Fibroblast of lung (primary cell): Measurements from ENCODE around the gene PURB. TPM values are rescaled to one million over a fixed set of nuclear protein-coding genes. Genes with fewer than 3 reads are reported as not detected.

ENCODE experiments used
- DNase-seq, 2 donors: peaks; one replicate each; pipeline versions ENCODE4 v3.0.0 to v3.0.0-alpha.2; 2010; ENCODE audit warnings: low read depth in 2 of 2
- H2AFZ ChIP-seq: 2 replicates; pipeline ENCODE4 v1.5.1; 2012; ENCODE audit warnings: low read length, control low read depth, inconsistent platforms
- H3K27ac ChIP-seq: 2 replicates; pipeline ENCODE4 v1.5.1; 2011; ENCODE audit warnings: low read length, control low read depth; ENCODE audit not compliant: insufficient read depth
- H3K27me3 ChIP-seq: 2 replicates; pipeline ENCODE4 v1.5.1; 2011; ENCODE audit warnings: mild to moderate bottlenecking, low read length; ENCODE audit not compliant: control insufficient read depth, insufficient read depth
- H3K36me3 ChIP-seq: 2 replicates; pipeline ENCODE4 v1.5.1; 2011; ENCODE audit warnings: low read length; ENCODE audit not compliant: control insufficient read depth, insufficient read depth
- H3K4me1 ChIP-seq: 2 replicates; pipeline ENCODE4 v1.5.1; 2011; ENCODE audit warnings: low read length; ENCODE audit not compliant: control insufficient read depth, insufficient read depth; ENCODE audit errors: extremely low read depth
- H3K4me2 ChIP-seq: 2 replicates; pipeline ENCODE4 v1.5.1; 2011; ENCODE audit warnings: low read length, control low read depth; ENCODE audit not compliant: insufficient read depth; ENCODE audit errors: extremely low read depth
- H3K4me3 ChIP-seq, 4 experiments: fragments of 200-600 bp in 1 of 4; sonication (generic) in 1 of 4; replicated peaks in 1 of 4; 2 replicates each; pipeline ENCODE4 v1.5.1; 2011 to 2016; ENCODE audit warnings: low read length in 4 of 4, low read depth in 3 of 4, mild to moderate bottlenecking in 3 of 4, control low read depth in 2 of 4, inconsistent platforms in 1 of 4, mixed read lengths in 1 of 4; ENCODE audit not compliant: insufficient read depth in 1 of 4; ENCODE audit errors: control extremely low read depth in 1 of 4
- H3K79me2 ChIP-seq: 2 replicates; pipeline ENCODE4 v1.5.1; 2012; ENCODE audit warnings: mild to moderate bottlenecking, low read length, inconsistent platforms; ENCODE audit not compliant: control insufficient read depth, insufficient read depth
- H3K9ac ChIP-seq: 2 replicates; pipeline ENCODE4 v1.5.1; 2011; ENCODE audit warnings: mild to moderate bottlenecking, low read length, control low read depth; ENCODE audit not compliant: insufficient read depth
- H3K9me3 ChIP-seq: 2 replicates; pipeline ENCODE4 v1.5.1; 2012; ENCODE audit warnings: low read depth, low read length; ENCODE audit not compliant: control insufficient read depth, insufficient read depth
- H4K20me1 ChIP-seq: 2 replicates; pipeline ENCODE4 v1.5.1; 2011; ENCODE audit warnings: low read length; ENCODE audit not compliant: control insufficient read depth, insufficient read depth; ENCODE audit errors: extremely low read depth
- EZH2 ChIP-seq: IDR thresholded peaks from 2 replicates; pipeline ENCODE4 v1.5.1; 2012; ENCODE audit warnings: low read length, control low read depth, mild to moderate bottlenecking; ENCODE audit errors: missing control alignments
- polyA plus RNA-seq, 2 donors: library from polyadenylated mRNA; depleted of rRNA in 1 of 2; stranded (reverse) in 1 of 2; unstranded in 1 of 2; fragments of >200 nt; gene quantifications; 2 replicates each; pipeline ENCODE4 v1.2.1, GENCODE V29; 2011 to 2012; ENCODE audit warnings: missing spikeins in 1 of 2
- total RNA-seq: library from RNA; depleted of rRNA; stranded (reverse); fragments of >200 nt; gene quantifications from 2 replicates; pipeline ENCODE4 v1.2.1, GENCODE V29; 2014
- TF ChIP-seq, protein P1 (sequence below), 2 donors: IDR thresholded peaks in 1 of 2; conservative IDR thresholded peaks in 1 of 2; 1 replicate in 1 of 2; 2 replicates in 1 of 2; pipeline ENCODE4 v1.5.1; 2011 to 2012; ENCODE audit warnings: low read length in 2 of 2, control low read depth in 1 of 2, inconsistent platforms in 1 of 2, low read depth in 1 of 2, mild to moderate bottlenecking in 1 of 2

The PURB gene
- total and polyA plus RNA-seq, 2 donors (not counting 1 experiment from before 2014, with no cell fraction given), result 11.0 to 15.2 TPM

DNA sequence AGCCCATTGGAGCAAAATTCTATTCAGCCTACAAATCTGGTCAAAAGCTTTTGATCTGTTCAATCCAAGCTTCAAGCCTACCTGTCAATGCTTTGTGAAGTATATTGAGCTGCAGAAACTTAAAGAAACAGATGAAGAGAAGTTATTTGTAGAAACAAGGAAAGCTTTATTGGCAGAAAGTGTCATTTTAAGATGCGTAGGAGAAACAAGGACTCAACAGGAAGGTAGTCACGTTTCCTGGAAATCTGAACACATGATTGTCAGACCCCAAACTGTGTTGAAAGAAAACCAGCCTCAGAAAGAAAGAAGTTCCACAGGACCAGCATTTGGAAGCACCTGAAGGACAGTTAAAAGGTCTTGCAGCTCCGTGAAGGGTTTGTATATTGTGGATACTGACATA lies 34.8 kb upstream of the PURB start:
- H3K27me3 ChIP-seq, result no peaks in the 10 kb centered on the region
- H2AFZ ChIP-seq, result no peak overlapping the region
- H3K9me3 ChIP-seq, result no peaks in the 10 kb centered on the region
- no peaks in the 10 kb centered on the region for H3K79me2 ChIP-seq
- H3K4me3 ChIP-seq, result no peak overlapping the region
- H3K4me2 ChIP-seq, result no peak overlapping the region
- no peak for TF ChIP-seq EZH2
- TF ChIP-seq, protein P1, sequence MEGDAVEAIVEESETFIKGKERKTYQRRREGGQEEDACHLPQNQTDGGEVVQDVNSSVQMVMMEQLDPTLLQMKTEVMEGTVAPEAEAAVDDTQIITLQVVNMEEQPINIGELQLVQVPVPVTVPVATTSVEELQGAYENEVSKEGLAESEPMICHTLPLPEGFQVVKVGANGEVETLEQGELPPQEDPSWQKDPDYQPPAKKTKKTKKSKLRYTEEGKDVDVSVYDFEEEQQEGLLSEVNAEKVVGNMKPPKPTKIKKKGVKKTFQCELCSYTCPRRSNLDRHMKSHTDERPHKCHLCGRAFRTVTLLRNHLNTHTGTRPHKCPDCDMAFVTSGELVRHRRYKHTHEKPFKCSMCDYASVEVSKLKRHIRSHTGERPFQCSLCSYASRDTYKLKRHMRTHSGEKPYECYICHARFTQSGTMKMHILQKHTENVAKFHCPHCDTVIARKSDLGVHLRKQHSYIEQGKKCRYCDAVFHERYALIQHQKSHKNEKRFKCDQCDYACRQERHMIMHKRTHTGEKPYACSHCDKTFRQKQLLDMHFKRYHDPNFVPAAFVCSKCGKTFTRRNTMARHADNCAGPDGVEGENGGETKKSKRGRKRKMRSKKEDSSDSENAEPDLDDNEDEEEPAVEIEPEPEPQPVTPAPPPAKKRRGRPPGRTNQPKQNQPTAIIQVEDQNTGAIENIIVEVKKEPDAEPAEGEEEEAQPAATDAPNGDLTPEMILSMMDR (conservative IDR thresholded peaks at IDR 0.05 in 1 of 2, IDR thresholded peaks at IDR 0.05 in 1 of 2; ENCODE audit: low read depth in 1 of 2, low read length in 2 of 2), result no peak
- DNase-seq, result no peak
- no peaks in the 10 kb centered on the region for H4K20me1 ChIP-seq
- H3K4me1 ChIP-seq, result no peaks in the 10 kb centered on the region
- H3K36me3 ChIP-seq, result no peaks in the 10 kb centered on the region
- H3K9ac ChIP-seq, result no peak overlapping the region
- no peak overlapping the region for H3K27ac ChIP-seq

DNA sequence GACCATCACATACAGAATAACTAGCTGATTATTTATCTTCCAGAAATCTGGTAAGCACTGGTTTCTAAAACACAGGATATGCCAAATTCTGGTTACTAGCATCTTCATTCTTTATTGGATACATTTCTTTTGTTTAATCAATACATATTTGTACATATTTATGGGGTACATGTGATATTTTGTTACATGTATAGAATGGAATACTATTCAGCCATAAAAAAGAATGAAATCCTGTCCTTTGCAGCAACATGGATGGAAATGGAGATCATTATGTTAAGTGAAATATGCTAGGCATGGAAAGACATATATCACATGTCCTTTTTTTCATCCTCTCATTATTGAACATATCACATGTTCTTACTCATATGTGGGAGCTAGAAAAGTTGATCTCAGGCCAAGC lies 32.7 kb upstream of the PURB start:
- no peak for DNase-seq
- TF ChIP-seq, protein P1 (conservative IDR thresholded peaks at IDR 0.05 in 1 of 2, IDR thresholded peaks at IDR 0.05 in 1 of 2; ENCODE audit: low read depth in 1 of 2, low read length in 2 of 2), result no peak
- no peak for TF ChIP-seq EZH2
- Histone ChIP-seq H3K4me2 (no peak overlapping the region), H3K9ac (no peak overlapping the region), H3K27me3 (no peaks in the 10 kb centered on the region), H3K4me1 (no peaks in the 10 kb centered on the region), H3K36me3 (no peaks in the 10 kb centered on the region), H3K9me3 (no peaks in the 10 kb centered on the region), H3K79me2 (no peaks in the 10 kb centered on the region), H4K20me1 (no peaks in the 10 kb centered on the region), H3K27ac (no peak overlapping the region), H3K4me3 (no peak overlapping the region), H2AFZ (no peak overlapping the region)

DNA sequence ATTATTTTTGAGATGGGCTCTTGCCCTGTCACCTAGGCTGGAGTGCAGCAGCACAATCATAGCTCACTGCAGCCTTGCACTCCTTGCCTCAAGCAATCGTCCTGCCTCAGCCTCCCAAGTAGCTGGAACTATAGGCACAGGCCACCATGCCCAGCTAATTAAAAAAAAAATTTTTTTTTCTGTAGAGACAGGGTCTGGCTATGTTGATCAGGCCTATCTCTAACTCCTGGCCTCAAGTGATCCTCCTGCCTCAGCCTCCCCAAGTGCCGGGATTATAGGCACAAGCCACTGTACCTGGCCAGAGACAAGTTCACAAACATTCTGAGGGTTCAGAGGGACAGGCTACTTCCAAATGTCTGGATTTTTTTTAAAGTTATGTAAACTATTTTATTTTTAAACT lies 32.1 kb upstream of the PURB start:
- H3K4me3 ChIP-seq, result no peak overlapping the region
- no peak for DNase-seq
- no peaks in the 10 kb centered on the region for H3K36me3 ChIP-seq
- H3K4me1 ChIP-seq, result no peaks in the 10 kb centered on the region
- H4K20me1 ChIP-seq, result no peaks in the 10 kb centered on the region
- no peak overlapping the region for H3K27ac ChIP-seq
- TF ChIP-seq, protein P1 (conservative IDR thresholded peaks at IDR 0.05 in 1 of 2, IDR thresholded peaks at IDR 0.05 in 1 of 2; ENCODE audit: low read depth in 1 of 2, low read length in 2 of 2), result no peak
- no peak for TF ChIP-seq EZH2
- no peaks in the 10 kb centered on the region for H3K9me3 ChIP-seq
- no peak overlapping the region for H3K9ac ChIP-seq
- no peaks in the 10 kb centered on the region for H3K27me3 ChIP-seq
- H3K4me2 ChIP-seq, result no peak overlapping the region
- no peak overlapping the region for H2AFZ ChIP-seq
- H3K79me2 ChIP-seq, result no peaks in the 10 kb centered on the region
